Measurements from ENCODE around the gene DHX57.
"Not testable (repeated sequence)": the region's sequence is repeated elsewhere in the genome, so short reads cannot be mapped to it uniquely, and the experiment has no call there.

DHX57 gene

DNA sequence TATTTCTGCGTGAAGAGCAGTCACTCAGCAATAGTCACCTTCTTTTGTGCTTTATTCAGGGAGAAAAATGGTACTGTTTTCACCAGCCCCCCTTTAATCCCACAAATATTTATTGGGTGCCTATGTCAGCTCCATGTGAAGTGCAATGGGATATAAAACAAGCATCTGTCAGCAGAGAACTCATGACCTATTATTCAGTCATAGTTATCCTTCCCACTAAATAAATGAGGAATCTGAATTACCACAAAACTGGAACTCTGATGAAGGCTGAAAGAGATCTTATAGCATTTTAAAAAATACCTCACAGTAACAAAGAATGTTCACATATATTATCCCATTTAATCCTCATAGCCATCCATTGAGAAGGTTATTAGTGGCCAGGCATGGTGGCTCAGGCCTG lies 45.8 kb downstream of the DHX57 start:
- H3K9ac ChIP-seq: no peak overlapping the region
- no peaks in the 10 kb centered on the region for H3K4me1 ChIP-seq
- no peak for TF ChIP-seq Cebpa-rat (IDR thresholded peaks at IDR 0.05)
- no peak overlapping the region for H3K27ac ChIP-seq
- no peaks in the 10 kb centered on the region for H3K27me3 ChIP-seq
- H3K36me3 ChIP-seq: peaks cover 53% of the 10 kb centered on the region
- H3K4me3 ChIP-seq: no peak overlapping the region
- no peaks in the 10 kb centered on the region for H3K9me3 ChIP-seq
- H4K20me1 ChIP-seq: no peaks in the 10 kb centered on the region
- no peak overlapping the region for H3K4me2 ChIP-seq

DNA sequence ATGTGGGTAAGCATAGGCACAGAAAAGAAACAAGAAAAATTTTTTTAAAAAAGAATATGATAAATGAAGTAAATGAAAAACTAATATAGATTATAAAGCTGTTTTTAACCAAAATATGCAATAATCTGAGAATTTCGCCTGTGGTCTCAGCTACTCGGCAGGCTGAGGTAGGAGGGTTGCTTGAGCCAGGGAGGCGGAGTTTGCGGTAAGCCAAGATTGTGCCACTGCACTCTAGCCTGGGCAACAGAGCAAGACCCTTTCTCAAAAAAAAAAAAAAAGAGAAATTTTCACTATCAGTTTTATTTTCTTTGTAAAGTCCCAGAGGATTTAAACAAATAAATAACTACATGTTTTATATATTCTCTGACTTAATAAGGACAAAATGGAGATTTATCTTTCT lies 47.3 kb downstream of the DHX57 start:
- Histone ChIP-seq H3K27me3 (no peaks in the 10 kb centered on the region), H3K27ac (no peak overlapping the region)
- no peak for TF ChIP-seq Cebpa-rat (IDR thresholded peaks at IDR 0.05)

DNA sequence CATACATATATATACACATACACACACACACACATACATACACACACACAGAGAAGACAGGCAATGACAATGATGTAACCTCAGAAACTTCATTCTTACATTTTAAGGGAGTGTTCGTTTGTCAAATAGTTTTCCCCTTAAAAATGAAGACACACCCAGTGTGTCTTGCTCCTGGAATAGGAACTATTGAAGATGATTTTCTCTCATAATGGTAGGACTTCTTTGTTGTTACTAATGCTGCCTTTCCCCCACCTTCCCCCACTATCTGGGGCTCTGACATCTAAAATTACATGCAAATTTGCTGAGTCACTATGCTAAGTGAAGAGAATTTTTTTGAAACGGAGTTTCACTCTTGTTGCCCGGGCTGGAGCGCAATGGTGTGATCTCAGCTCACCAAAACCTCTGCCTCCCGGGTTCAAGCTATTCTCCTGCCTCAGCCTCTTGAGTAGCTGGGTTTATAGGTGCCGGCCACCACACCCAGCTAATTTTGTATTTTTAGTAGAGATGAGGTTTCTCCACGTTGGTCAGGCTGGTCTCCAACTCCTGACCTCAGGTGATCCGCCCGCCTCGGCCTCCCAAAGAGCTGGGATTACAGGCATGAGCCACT lies 48.1 kb downstream of the DHX57 start:
- H3K4me3 ChIP-seq, H3K4me1 ChIP-seq, H3K4me2 ChIP-seq, H3K27ac ChIP-seq, H4K20me1 ChIP-seq, H3K27me3 ChIP-seq, H3K9ac ChIP-seq, H3K9me3 ChIP-seq: not testable (repeated sequence)
- peaks cover 56% of the 10 kb centered on the region for H3K36me3 ChIP-seq

More for the DNA sequence above, 47.3 kb downstream of the DHX57 start:
- no peaks in the 10 kb centered on the region for H3K4me1 ChIP-seq
- H3K9me3 ChIP-seq: no peaks in the 10 kb centered on the region
- no peaks in the 10 kb centered on the region for H4K20me1 ChIP-seq
- peaks cover 53% of the 10 kb centered on the region for H3K36me3 ChIP-seq
- no peak overlapping the region for H3K4me3 ChIP-seq
- no peak overlapping the region for H3K4me2 ChIP-seq
- H3K9ac ChIP-seq: no peak overlapping the region

DNA sequence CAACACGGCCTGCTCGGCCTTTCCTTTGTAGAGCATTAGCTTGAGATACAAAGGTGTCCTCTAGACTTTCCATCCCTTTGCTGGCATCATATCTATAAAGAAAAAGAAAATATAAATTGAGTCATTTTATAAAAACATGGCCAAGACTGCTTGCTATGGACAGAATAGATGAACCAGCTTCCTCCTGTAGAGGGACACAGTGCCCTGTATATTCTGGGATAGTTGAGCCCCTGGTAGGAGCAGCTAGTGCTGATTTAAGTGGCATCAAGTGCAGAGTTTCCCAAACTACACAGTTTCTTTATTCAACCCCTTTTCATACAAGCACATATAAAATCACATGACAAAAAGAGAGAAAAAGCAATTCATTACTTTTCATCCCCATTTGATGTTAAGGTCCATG lies 49.8 kb downstream of the DHX57 start:
- Histone ChIP-seq H3K27ac (no peak overlapping the region), H3K9ac (no peak overlapping the region), H3K36me3 (peaks cover 61% of the 10 kb centered on the region), H3K27me3 (no peaks in the 10 kb centered on the region), H3K4me3 (no peak overlapping the region), H3K4me2 (no peak overlapping the region), H4K20me1 (no peaks in the 10 kb centered on the region), H3K9me3 (no peaks in the 10 kb centered on the region), H3K4me1 (no peaks in the 10 kb centered on the region)
- no peak for TF ChIP-seq Cebpa-rat (IDR thresholded peaks at IDR 0.05)

DNA sequence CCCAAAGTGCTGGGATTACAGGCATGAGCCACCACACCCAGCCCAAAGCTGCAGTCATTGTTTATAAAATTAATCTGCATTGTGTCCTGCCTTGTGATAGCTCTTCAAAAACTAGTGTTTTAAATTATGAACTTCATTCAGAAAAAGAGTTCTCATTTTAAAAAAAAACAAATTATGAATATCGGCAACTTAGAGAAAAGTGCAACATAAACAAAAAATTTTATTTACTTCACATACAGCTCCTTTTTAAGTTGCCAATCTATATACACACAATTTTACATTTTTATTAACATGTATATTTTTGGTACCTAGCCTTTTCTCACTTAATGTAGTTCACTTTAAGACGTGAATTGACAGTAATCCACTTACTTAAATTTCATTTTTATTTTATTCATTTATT lies 50.8 kb downstream of the DHX57 start:
- Histone ChIP-seq H3K27me3 (no peaks in the 10 kb centered on the region), H3K36me3 (peaks cover 51% of the 10 kb centered on the region), H3K4me3 (no peak overlapping the region), H3K27ac (no peak overlapping the region), H3K9me3 (no peaks in the 10 kb centered on the region), H3K4me2 (no peak overlapping the region), H4K20me1 (no peaks in the 10 kb centered on the region), H3K9ac (no peak overlapping the region), H3K4me1 (no peaks in the 10 kb centered on the region)
- no peak for TF ChIP-seq Cebpa-rat (IDR thresholded peaks at IDR 0.05)

DNA sequence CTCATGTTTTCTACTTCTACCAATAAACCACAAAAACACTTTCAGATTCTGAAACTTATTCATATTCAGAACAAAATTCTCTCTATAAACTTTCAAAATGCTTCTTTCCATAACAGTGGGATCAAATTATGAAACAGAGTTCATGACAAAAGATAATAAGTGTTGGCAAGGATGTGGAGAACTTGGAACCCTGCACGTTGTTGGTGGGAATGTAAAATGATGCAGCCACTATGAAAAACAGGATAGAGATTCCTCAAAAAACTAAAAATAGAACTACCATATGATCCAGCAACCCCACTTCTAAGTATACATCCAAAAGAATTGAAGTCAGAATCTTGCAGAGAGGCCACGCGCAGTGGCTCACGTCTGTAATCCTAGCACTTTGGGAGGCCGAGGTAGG lies 52.3 kb downstream of the DHX57 start:
- H3K9ac ChIP-seq: no peak overlapping the region
- no peaks in the 10 kb centered on the region for H3K9me3 ChIP-seq
- no peak overlapping the region for H3K4me2 ChIP-seq
- H3K27me3 ChIP-seq: no peaks in the 10 kb centered on the region
- no peak overlapping the region for H3K27ac ChIP-seq
- H3K4me1 ChIP-seq: no peaks in the 10 kb centered on the region
- H3K36me3 ChIP-seq: peaks cover 62% of the 10 kb centered on the region
- no peak overlapping the region for H3K4me3 ChIP-seq
- TF ChIP-seq Cebpa-rat (IDR thresholded peaks at IDR 0.05): no peak
- H4K20me1 ChIP-seq: no peaks in the 10 kb centered on the region

DNA sequence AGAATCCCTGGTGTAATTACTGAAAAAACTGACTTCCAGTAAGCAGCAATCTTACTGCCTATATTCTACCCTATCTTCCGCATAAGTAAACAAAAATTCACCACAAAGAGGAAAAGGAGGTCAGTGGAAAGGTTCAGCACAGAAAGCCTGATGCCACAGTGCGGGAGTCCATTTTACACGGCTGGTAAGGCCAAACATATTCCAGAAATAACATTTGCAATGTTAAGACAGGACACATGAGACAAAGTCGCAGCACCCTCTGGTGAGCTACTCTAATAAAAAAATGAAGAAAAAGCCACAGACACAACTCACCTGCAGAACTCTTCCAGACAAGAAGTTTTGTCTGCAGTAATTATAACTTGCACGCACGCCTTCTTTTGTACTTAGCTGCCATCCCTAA lies 57.2 kb downstream of the DHX57 start:
- Histone ChIP-seq H3K9me3 (no peaks in the 10 kb centered on the region), H3K36me3 (peaks cover 69% of the 10 kb centered on the region), H3K4me3 (no peak overlapping the region), H3K4me2 (no peak overlapping the region), H4K20me1 (no peaks in the 10 kb centered on the region), H3K27me3 (no peaks in the 10 kb centered on the region), H3K9ac (no peak overlapping the region), H3K27ac (no peak overlapping the region), H3K4me1 (no peaks in the 10 kb centered on the region)
- TF ChIP-seq Cebpa-rat (IDR thresholded peaks at IDR 0.05): no peak

DNA sequence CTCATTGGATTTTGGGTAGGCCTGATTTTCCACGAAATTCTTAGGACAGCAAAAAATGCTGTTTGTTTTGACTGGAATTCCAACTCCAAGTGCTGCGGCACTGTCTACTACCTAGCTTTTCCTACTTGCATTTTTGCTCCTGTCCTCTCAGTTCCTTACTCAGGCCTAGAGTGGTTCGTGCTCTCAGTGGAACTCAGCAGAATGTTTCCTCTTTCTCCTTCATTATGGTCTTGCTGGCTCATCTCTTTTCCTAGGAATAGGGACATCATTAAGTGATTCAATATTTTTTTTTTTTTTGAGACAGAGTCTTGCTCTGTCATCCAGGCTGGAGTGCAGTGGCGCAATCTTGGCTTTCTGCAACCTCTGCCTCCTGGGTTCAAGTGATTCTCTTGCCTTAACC lies 59.8 kb downstream of the DHX57 start:
- H3K4me3 ChIP-seq: no peak overlapping the region
- H3K4me1 ChIP-seq: no peaks in the 10 kb centered on the region
- no peak overlapping the region for H3K4me2 ChIP-seq
- no peaks in the 10 kb centered on the region for H4K20me1 ChIP-seq
- H3K36me3 ChIP-seq: peaks cover 78% of the 10 kb centered on the region
- H3K27ac ChIP-seq: no peak overlapping the region
- H3K9me3 ChIP-seq: no peaks in the 10 kb centered on the region
- no peaks in the 10 kb centered on the region for H3K27me3 ChIP-seq
- TF ChIP-seq Cebpa-rat (IDR thresholded peaks at IDR 0.05): no peak
- no peak overlapping the region for H3K9ac ChIP-seq

DNA sequence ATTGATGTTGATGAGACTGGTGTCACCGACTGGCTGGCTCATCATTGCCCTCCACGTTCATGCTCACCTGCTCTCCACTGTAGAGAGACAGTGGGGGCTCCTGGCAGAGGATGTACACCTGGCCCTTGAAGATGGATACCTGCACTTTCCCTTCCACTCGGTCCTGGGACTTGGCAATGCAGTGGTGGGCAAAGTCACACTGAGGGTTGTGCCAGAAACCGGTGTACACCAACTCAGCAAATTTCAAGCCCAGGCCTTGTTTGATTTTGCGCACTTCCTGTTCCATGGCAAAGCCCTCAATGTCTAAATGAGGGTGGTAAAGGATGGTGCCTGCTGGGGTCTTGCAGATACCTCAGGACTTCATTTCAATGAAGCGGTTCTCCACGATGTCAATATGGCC lies 65.2 kb downstream of the DHX57 start:
- H4K20me1 ChIP-seq: no peaks in the 10 kb centered on the region
- no peak overlapping the region for H3K4me2 ChIP-seq
- TF ChIP-seq Cebpa-rat (IDR thresholded peaks at IDR 0.05): no peak
- no peaks in the 10 kb centered on the region for H3K9me3 ChIP-seq
- H3K9ac ChIP-seq: no peak overlapping the region
- H3K27me3 ChIP-seq: no peaks in the 10 kb centered on the region
- no peak overlapping the region for H3K4me3 ChIP-seq
- H3K36me3 ChIP-seq: peaks cover 50% of the 10 kb centered on the region
- H3K27ac ChIP-seq: no peak overlapping the region
- peaks cover 16% of the 10 kb centered on the region for H3K4me1 ChIP-seq

DNA sequence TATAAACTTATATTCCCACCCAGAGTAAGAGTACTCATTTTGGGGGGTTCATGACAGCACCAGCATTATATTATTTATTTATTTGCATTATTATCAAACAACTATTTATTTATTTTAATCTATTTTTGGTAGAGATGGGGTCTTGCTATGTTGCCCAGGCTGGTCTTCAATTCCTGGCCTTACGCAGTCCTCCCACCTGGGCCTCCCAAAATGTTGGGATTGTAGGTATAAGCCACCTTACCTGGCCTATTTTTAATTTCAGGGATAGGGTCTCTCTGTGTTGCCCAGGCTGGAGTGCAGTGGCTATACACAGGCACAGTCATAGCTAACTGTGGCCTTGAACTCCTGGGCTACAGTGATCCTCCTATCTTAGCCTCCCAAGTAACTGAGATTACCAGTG lies 67.1 kb downstream of the DHX57 start:
- no peak overlapping the region for H3K4me2 ChIP-seq
- no peak overlapping the region for H3K9ac ChIP-seq
- no peak overlapping the region for H3K4me3 ChIP-seq
- H3K27me3 ChIP-seq: no peaks in the 10 kb centered on the region
- H4K20me1 ChIP-seq: no peaks in the 10 kb centered on the region
- H3K27ac ChIP-seq: no peak overlapping the region
- no peaks in the 10 kb centered on the region for H3K9me3 ChIP-seq
- peaks cover 16% of the 10 kb centered on the region for H3K4me1 ChIP-seq
- TF ChIP-seq Cebpa-rat (IDR thresholded peaks at IDR 0.05): no peak
- peaks cover 32% of the 10 kb centered on the region for H3K36me3 ChIP-seq

DNA sequence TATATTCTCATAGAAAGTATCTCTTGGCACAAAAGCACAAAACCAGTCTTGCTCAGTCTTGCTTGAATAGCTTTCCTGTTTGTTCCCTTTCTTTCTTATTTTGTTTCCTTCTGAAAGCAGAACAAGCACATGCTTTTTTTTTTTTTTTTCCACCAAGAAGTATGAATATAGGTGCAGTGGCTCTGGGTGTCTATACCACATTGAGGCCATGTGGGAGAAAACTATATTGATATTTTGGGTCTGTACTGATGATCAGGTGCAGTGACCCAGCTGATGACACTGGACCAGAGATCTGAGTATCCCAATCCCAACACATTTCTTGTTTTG lies 69.0 kb downstream of the DHX57 start:
- H3K9me3 ChIP-seq: no peaks in the 10 kb centered on the region

More for the DNA sequence above, 69.0 kb downstream of the DHX57 start:
- Histone ChIP-seq H3K27ac (no peak overlapping the region), H3K27me3 (no peaks in the 10 kb centered on the region), H3K4me2 (peak overlapping the region; percentile 43), H3K36me3 (peaks cover 16% of the 10 kb centered on the region), H3K9ac (no peak overlapping the region), H4K20me1 (no peaks in the 10 kb centered on the region), H3K4me1 (peaks cover 16% of the 10 kb centered on the region), H3K4me3 (no peak overlapping the region)
- no peak for TF ChIP-seq Cebpa-rat (IDR thresholded peaks at IDR 0.05)
